ENCODE results near the gene PHACTR1.

- no peak for TF ChIP-seq EZH2 (IDR thresholded peaks at IDR 0.05; ENCODE audit: borderline replicate concordance, low read length)
- TF ChIP-seq, protein P1, sequence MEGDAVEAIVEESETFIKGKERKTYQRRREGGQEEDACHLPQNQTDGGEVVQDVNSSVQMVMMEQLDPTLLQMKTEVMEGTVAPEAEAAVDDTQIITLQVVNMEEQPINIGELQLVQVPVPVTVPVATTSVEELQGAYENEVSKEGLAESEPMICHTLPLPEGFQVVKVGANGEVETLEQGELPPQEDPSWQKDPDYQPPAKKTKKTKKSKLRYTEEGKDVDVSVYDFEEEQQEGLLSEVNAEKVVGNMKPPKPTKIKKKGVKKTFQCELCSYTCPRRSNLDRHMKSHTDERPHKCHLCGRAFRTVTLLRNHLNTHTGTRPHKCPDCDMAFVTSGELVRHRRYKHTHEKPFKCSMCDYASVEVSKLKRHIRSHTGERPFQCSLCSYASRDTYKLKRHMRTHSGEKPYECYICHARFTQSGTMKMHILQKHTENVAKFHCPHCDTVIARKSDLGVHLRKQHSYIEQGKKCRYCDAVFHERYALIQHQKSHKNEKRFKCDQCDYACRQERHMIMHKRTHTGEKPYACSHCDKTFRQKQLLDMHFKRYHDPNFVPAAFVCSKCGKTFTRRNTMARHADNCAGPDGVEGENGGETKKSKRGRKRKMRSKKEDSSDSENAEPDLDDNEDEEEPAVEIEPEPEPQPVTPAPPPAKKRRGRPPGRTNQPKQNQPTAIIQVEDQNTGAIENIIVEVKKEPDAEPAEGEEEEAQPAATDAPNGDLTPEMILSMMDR (IDR thresholded peaks at IDR 0.05; ENCODE audit: low read length) = no peak
Observed at GRCh38 chr6:13277231-13277630, 560.7 kb downstream of the PHACTR1 start.

Measured in OCI-LY1 (cell line).